Suppressor macrophage (primary cell): ENCODE measurements around the gene TNFRSF8.
"Not testable (repeated sequence)": the region's sequence is repeated elsewhere in the genome, so short reads cannot be mapped to it uniquely, and the experiment has no call there.

Experiments used
- DNase-seq, 4 experiments: peaks; one replicate each; pipeline ENCODE4 v3.0.0-alpha.2; 2020 to 2022

Gene TNFRSF8

GRCh38 chr1:12038356-12039163 lies 24.5 kb upstream of the TNFRSF8 start:
- peak in 2 of 4 experiments; percentile 16 to 36 for DNase-seq

- DNase-seq, result peak; percentile 65 to 84 (median 80)
Measured at GRCh38 chr1:12039164-12039525, 24.0 kb upstream of the TNFRSF8 start.

- DNase-seq, result peak in 2 of 4 experiments; percentile 30 to 55
Measured at GRCh38 chr1:12039824-12040456, 23.2 kb upstream of the TNFRSF8 start.

- DNase-seq, result no peak
Measured at GRCh38 chr1:12040457-12041051, 22.5 kb upstream of the TNFRSF8 start.

- not testable (repeated sequence) for DNase-seq
Measured at GRCh38 chr1:12044187-12044877, 18.8 kb upstream of the TNFRSF8 start.

- no peak for DNase-seq
Measured at GRCh38 chr1:12046749-12047119, 16.4 kb upstream of the TNFRSF8 start.

GRCh38 chr1:12047120-12047876 lies 15.8 kb upstream of the TNFRSF8 start:
- DNase-seq, result no peak

GRCh38 chr1:12048372-12048771 lies 14.7 kb upstream of the TNFRSF8 start:
- DNase-seq, result no peak

GRCh38 chr1:12049616-12050015 lies 13.5 kb upstream of the TNFRSF8 start:
- DNase-seq, result peak in 3 of 4 experiments; percentile 33 to 49 (median 43)

GRCh38 chr1:12051361-12051760 lies 11.7 kb upstream of the TNFRSF8 start:
- DNase-seq, result no peak

- peak; percentile 38 to 63 (median 60) for DNase-seq
Measured at GRCh38 chr1:12052008-12052573, 11.0 kb upstream of the TNFRSF8 start.

- no peak for DNase-seq
Measured at GRCh38 chr1:12052997-12053686, 10.0 kb upstream of the TNFRSF8 start.

GRCh38 chr1:12053752-12054548 lies 9.2 kb upstream of the TNFRSF8 start:
- DNase-seq, result no peak

GRCh38 chr1:12055259-12055658 lies 7.8 kb upstream of the TNFRSF8 start:
- no peak for DNase-seq

GRCh38 chr1:12056331-12056841 lies 6.7 kb upstream of the TNFRSF8 start:
- no peak for DNase-seq

GRCh38 chr1:12057382-12057781 lies 5.7 kb upstream of the TNFRSF8 start:
- peak; percentile 15 to 55 (median 44) for DNase-seq

GRCh38 chr1:12057940-12058687 lies 5.0 kb upstream of the TNFRSF8 start:
- DNase-seq, result no peak

GRCh38 chr1:12059226-12059625 lies 3.9 kb upstream of the TNFRSF8 start:
- DNase-seq, result no peak

GRCh38 chr1:12059722-12060464 lies 3.2 kb upstream of the TNFRSF8 start:
- no peak for DNase-seq
